Mucosa of rectum (tissue), 2 donors: ENCODE measurements around the gene CHAF1A.

ENCODE experiments used
- H3K27ac ChIP-seq, 2 donors: one replicate each; pipeline ENCODE4 v1.7.0; 2013; ENCODE audit warnings: inconsistent platforms in 2 of 2, low read depth in 2 of 2, low read length in 2 of 2
- H3K27me3 ChIP-seq, 2 donors: one replicate each; pipeline ENCODE4 v1.7.0; 2013; ENCODE audit warnings: low read length in 2 of 2; ENCODE audit not compliant: control insufficient read depth in 2 of 2, insufficient read depth in 2 of 2
- H3K36me3 ChIP-seq, 2 donors: one replicate each; pipeline ENCODE4 v1.7.0; 2013; ENCODE audit warnings: low read length in 2 of 2; ENCODE audit not compliant: control insufficient read depth in 2 of 2, insufficient read depth in 2 of 2
- H3K4me1 ChIP-seq, 2 donors: one replicate each; pipeline ENCODE4 v1.7.0; 2013; ENCODE audit warnings: low read length in 2 of 2, mild to moderate bottlenecking in 1 of 2; ENCODE audit not compliant: control insufficient read depth in 2 of 2, insufficient read depth in 2 of 2
- H3K4me3 ChIP-seq, 2 donors: one replicate each; pipeline ENCODE4 v1.7.0; 2013; ENCODE audit warnings: low read length in 2 of 2
- H3K9ac ChIP-seq, 2 donors: one replicate each; pipeline ENCODE4 v1.7.0; 2013; ENCODE audit warnings: low read length in 2 of 2, low read depth in 1 of 2, mild to moderate bottlenecking in 1 of 2
- H3K9me3 ChIP-seq, 2 donors: one replicate each; pipeline ENCODE4 v1.7.0; 2013; ENCODE audit warnings: low read length in 2 of 2; ENCODE audit not compliant: control insufficient read depth in 2 of 2
- donor health status: healthy.
- donor health status: Normal muscosa, but diverticular disease.

The CHAF1A gene

GRCh38 chr19:4373601-4374497 lies 28.6 kb upstream of the CHAF1A start:
- peak overlapping the region; percentile 20 to 24 for H3K9ac ChIP-seq
- H3K4me1 ChIP-seq: peaks cover 48 to 59% of the 10 kb centered on the region in 2 donors
- H3K27ac ChIP-seq: peak overlapping the region; percentile 71 to 78
- no peaks in the 10 kb centered on the region for H3K27me3 ChIP-seq
- no peaks in the 10 kb centered on the region for H3K36me3 ChIP-seq
- no peaks in the 10 kb centered on the region for H3K9me3 ChIP-seq
- no peak overlapping the region for H3K4me3 ChIP-seq

DNA sequence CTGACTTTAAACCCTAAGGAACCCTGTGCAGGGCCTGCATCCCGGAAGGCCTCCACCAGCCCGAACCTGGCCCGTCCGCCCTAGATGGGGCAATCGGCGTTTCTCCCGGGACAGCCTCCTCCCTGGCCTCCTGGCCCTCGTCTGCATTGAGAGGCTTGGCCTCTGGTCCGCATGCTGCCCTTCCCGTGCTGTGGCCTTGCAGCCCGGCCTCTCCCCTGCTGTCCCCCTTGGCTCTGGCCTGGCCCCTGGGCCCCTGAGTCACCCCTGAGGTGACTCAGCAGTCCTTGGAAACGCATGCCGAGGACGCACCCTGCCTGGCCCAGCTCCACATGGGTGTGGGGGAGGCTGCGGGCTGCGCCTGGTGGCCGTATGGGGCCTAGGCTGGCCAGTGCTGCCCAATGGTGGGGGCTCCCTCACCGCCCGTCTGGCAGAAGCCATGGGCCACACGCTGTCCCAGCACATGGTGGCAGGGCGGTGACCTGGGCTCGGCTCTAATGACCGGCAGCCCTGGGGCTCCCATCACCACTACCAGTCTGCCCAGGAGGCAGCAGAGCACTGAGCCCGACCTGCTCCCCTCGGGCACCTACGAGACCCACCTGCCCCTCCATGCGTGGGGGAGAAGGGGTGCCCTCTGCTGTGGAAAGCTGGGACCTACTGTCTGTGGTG lies 27.8 kb upstream of the CHAF1A start:
- Histone ChIP-seq H3K4me1 (peaks cover 48 to 56% of the 10 kb centered on the region in 2 donors), H3K4me3 (peak overlapping the region in 1 of 2 donors; percentile 15)

DNA sequence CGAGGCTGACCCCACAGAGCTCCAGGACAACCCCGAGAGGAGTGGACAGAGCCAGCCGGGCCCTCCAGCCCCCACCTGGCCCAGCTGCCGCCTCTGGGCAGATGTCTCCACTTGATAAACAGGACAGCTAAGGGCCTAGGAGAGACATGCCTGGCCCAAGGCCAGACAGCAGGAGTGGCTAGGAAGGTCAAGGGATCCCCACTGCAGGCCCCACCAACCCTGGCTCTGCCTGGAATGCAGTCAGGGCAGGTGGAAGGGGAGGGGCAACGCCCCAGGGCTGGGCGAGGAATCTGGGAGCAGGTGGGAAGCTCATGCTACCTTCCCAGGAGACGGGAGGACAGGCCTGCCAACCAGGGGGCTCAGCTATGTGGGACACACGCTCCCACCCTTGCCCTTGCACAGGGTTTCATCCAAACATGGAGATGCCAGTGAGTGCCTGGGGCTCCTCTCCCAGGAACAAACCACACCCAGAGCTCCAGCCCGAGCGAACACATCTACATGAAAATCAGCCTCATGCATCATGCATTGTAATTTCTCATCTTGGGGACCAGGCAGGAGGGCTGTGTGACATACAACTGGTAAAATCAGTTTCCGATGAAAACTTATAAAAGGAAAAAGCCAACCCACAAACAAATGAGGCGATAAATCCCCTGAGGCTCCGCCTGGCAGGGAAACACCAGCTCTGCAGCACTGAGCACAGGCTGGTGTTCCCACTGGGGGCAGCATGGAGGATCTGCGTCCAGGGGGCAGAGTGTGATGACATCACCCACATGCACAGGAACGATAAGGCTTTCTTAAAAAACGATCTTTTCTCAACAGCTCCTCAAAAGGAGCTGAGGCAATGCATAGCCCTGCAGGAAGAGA lies 27.0 kb upstream of the CHAF1A start:
- Histone ChIP-seq H3K4me3 (peak overlapping the region in 1 of 2 donors; percentile 15), H3K36me3 (no peaks in the 10 kb centered on the region)

More for the DNA sequence above, 27.8 kb upstream of the CHAF1A start:
- Histone ChIP-seq H3K9me3 (no peaks in the 10 kb centered on the region), H3K36me3 (no peaks in the 10 kb centered on the region), H3K9ac (peak overlapping the region in 1 of 2 donors; percentile 23), H3K27ac (peak overlapping the region; percentile 71 to 78), H3K27me3 (no peaks in the 10 kb centered on the region)

DNA sequence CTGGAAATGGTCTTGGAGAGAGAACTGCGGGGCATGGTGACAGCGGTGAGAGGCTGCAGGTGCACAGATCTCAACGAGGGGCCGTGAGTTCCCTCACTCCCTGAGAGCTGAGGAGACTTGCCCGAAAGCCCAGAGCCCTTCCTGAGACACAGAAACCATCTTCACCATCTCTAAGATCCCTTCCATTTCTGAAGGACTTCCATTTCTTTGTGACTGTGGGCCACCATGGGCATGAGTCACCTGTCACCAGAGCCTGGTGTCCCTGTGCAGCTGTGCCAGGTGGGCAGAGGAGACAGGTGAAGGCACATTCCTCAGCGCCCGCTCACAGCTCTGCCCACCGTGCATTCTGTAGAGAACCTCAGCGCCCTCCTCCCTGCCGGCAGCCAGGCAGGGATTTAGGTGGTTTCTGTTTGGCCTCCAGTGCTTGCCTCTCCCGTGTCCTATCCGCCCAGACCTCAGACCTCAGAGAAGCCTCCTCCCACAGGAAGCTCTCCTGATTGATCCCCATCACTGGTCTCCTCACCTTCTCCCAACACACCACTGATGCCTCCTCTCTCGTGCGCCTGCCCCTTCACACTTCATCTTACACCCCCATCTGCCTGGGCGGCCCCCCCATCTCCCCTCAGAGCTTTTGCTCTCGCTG lies 26.3 kb upstream of the CHAF1A start:
- Histone ChIP-seq H3K36me3 (no peaks in the 10 kb centered on the region), H3K9ac (no peak overlapping the region), H3K27ac (peak overlapping the region; percentile 11), H3K4me3 (no peak overlapping the region), H3K4me1 (peaks cover 44 to 47% of the 10 kb centered on the region in 2 donors), H3K27me3 (no peaks in the 10 kb centered on the region), H3K9me3 (no peaks in the 10 kb centered on the region)

More for the DNA sequence above, 27.0 kb upstream of the CHAF1A start:
- H3K9me3 ChIP-seq: no peaks in the 10 kb centered on the region
- no peaks in the 10 kb centered on the region for H3K27me3 ChIP-seq
- peaks cover 47 to 55% of the 10 kb centered on the region in 2 donors for H3K4me1 ChIP-seq
- peak overlapping the region in 1 of 2 donors; percentile 23 for H3K9ac ChIP-seq
- H3K27ac ChIP-seq: peak overlapping the region; percentile 71 to 78

DNA sequence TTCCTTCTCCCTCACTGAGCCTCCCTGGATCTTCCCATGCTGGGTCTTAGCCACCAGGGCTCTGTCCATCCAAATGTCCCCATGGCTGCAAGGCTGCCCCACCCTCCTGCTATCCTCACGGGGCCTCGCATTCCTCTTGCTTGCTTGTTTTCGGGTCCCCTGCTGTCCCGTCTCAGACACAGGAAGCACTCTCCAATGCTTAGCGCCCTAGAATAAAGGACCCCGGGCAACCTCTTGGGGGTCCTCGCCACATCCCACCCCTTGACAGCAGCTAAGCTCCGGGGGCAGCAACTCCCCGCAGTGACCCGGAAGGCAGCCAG lies 25.8 kb upstream of the CHAF1A start:
- H3K4me3 ChIP-seq: no peak overlapping the region
- H3K27me3 ChIP-seq: no peaks in the 10 kb centered on the region
- H3K36me3 ChIP-seq: no peaks in the 10 kb centered on the region
- H3K9ac ChIP-seq: no peak overlapping the region
- H3K4me1 ChIP-seq: peaks cover 44 to 47% of the 10 kb centered on the region in 2 donors
- H3K9me3 ChIP-seq: no peaks in the 10 kb centered on the region
- H3K27ac ChIP-seq: peak overlapping the region in 1 of 2 donors; percentile 11

DNA sequence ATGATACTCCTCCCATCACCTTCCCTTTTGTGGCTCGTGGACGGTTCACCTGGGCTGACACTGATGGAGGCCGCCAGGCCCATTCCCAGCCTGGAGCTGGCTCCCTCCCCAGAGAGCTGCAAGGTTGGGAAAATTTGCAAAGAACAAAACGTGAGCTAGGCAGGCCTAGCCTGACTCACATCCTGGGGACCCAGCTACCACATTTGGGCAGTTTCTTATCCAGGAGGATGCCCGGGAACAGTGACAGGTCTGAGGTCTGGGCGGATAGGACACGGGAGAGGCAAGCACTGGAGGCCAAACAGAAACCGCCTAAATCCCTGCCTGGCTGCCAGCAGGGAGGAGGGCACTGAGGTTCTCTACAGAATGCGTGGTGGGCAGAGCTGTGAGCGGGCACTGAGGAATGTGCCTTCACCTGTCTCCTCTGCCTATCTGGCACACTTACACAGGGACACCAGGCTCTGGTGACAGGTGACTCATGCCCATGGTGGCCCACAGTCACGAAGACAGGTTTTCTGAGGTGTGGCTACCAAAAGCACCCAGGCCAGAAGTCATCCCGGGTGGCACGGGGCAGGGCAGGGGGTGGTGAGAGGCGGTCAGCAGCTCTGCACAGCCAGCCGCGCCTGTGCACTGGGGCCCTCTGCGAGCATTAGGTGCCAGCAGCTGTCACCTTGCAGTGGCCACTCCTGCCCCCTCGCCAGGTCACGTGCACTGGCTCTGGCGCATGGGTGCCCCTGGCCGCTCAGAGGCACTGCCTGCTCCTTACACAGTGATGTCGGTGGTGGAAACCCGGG lies 25.3 kb upstream of the CHAF1A start:
- no peaks in the 10 kb centered on the region for H3K27me3 ChIP-seq
- H3K27ac ChIP-seq: no peak overlapping the region
- H3K9me3 ChIP-seq: no peaks in the 10 kb centered on the region
- no peak overlapping the region for H3K4me3 ChIP-seq
- no peak overlapping the region for H3K9ac ChIP-seq
- peaks cover 44 to 47% of the 10 kb centered on the region in 2 donors for H3K4me1 ChIP-seq
- no peaks in the 10 kb centered on the region for H3K36me3 ChIP-seq

- H3K4me1 ChIP-seq: peaks cover 41% of the 10 kb centered on the region in 2 donors
- H3K27ac ChIP-seq: no peak overlapping the region
- H3K27me3 ChIP-seq: no peaks in the 10 kb centered on the region
- H3K9me3 ChIP-seq: no peaks in the 10 kb centered on the region
- no peak overlapping the region for H3K4me3 ChIP-seq
- H3K9ac ChIP-seq: no peak overlapping the region
- H3K36me3 ChIP-seq: peaks cover 3 to 5% of the 10 kb centered on the region in 2 donors
Observed at GRCh38 chr19:4378886-4379285, 23.6 kb upstream of the CHAF1A start.

GRCh38 chr19:4379383-4380253 lies 22.8 kb upstream of the CHAF1A start:
- Histone ChIP-seq H3K9ac (no peak overlapping the region), H3K9me3 (no peaks in the 10 kb centered on the region), H3K27ac (peak overlapping the region in 1 of 2 donors; percentile 52), H3K4me1 (peaks cover 33 to 34% of the 10 kb centered on the region in 2 donors), H3K27me3 (no peaks in the 10 kb centered on the region), H3K36me3 (peaks cover 3 to 9% of the 10 kb centered on the region in 2 donors), H3K4me3 (peak overlapping the region; percentile 13 to 41)
